ENCODE measurements around the gene DGKQ.

The DGKQ gene

GRCh38 chr4:998096-998691 lies 24.8 kb upstream of the DGKQ start:
- peaks cover 5 to 74% of the 10 kb centered on the region in 2 donors for H3K27me3 ChIP-seq
- no peak for DNase-seq
- H3K4me3 ChIP-seq: no peak overlapping the region
- intact Hi-C loops (cut with DNase I; ENCODE audit: low total_unique reads): no loop called here
- H3K36me3 ChIP-seq: no peaks in the 10 kb centered on the region
- peaks cover 0 to 31% (median 27%) of the 10 kb centered on the region in 4 donors for H3K4me1 ChIP-seq
- TF ChIP-seq CTCF (IDR thresholded peaks at IDR 0.05): no peak
- no peak overlapping the region for H3K27ac ChIP-seq
- no peaks in the 10 kb centered on the region for H3K9me3 ChIP-seq

- peaks cover 0 to 24% (median 20%) of the 10 kb centered on the region in 4 donors for H3K4me1 ChIP-seq
- peaks cover 0 to 68% of the 10 kb centered on the region in 2 donors for H3K27me3 ChIP-seq
- peak overlapping the region; percentile 14 to 35 for H3K4me3 ChIP-seq
- no peak for TF ChIP-seq CTCF (IDR thresholded peaks at IDR 0.05)
- DNase-seq: no peak
- H3K27ac ChIP-seq: no peak overlapping the region
- intact Hi-C loops (cut with DNase I; ENCODE audit: low total_unique reads): no loop called here
- peaks cover 0 to 4% (median 0%) of the 10 kb centered on the region in 3 donors for H3K36me3 ChIP-seq
- no peaks in the 10 kb centered on the region for H3K9me3 ChIP-seq
Measured at GRCh38 chr4:997375-998071, 24.2 kb upstream of the DGKQ start.

GRCh38 chr4:996997-997374 lies 23.6 kb upstream of the DGKQ start:
- intact Hi-C loops (cut with DNase I; ENCODE audit: low total_unique reads): no loop called here
- peak overlapping the region in 1 of 2 donors; percentile 35 for H3K4me3 ChIP-seq
- H3K36me3 ChIP-seq: peaks cover 0 to 7% (median 0%) of the 10 kb centered on the region in 3 donors
- H3K27me3 ChIP-seq: peaks cover 0 to 62% of the 10 kb centered on the region in 2 donors
- DNase-seq: no peak
- TF ChIP-seq CTCF (IDR thresholded peaks at IDR 0.05): no peak
- peaks cover 0 to 19% (median 15%) of the 10 kb centered on the region in 4 donors for H3K4me1 ChIP-seq
- H3K9me3 ChIP-seq: no peaks in the 10 kb centered on the region
- no peak overlapping the region for H3K27ac ChIP-seq

GRCh38 chr4:996030-996996 lies 22.9 kb upstream of the DGKQ start:
- Histone ChIP-seq H3K27ac (no peak overlapping the region), H3K36me3 (peaks cover 0 to 14% (median 4%) of the 10 kb centered on the region in 3 donors), H3K4me1 (peaks cover 0 to 15% (median 14%) of the 10 kb centered on the region in 4 donors), H3K9me3 (no peaks in the 10 kb centered on the region), H3K27me3 (peaks cover 0 to 56% of the 10 kb centered on the region in 2 donors), H3K4me3 (no peak overlapping the region)
- intact Hi-C loops (cut with DNase I; ENCODE audit: low total_unique reads): no loop called here
- no peak for TF ChIP-seq CTCF (IDR thresholded peaks at IDR 0.05)
- DNase-seq: no peak

GRCh38 chr4:995311-996026 lies 22.1 kb upstream of the DGKQ start:
- intact Hi-C loops (cut with DNase I; ENCODE audit: low total_unique reads): no loop called here

More at GRCh38 chr4:995311-996026, 22.1 kb upstream of the DGKQ start:
- Histone ChIP-seq H3K36me3 (peaks cover 0 to 22% (median 10%) of the 10 kb centered on the region in 3 donors), H3K4me1 (peaks cover 0 to 15% (median 14%) of the 10 kb centered on the region in 4 donors), H3K27me3 (peaks cover 0 to 47% of the 10 kb centered on the region in 2 donors), H3K9me3 (no peaks in the 10 kb centered on the region), H3K4me3 (no peak overlapping the region), H3K27ac (no peak overlapping the region)
- no peak for DNase-seq
- TF ChIP-seq CTCF (IDR thresholded peaks at IDR 0.05): no peak

Measured in tibial artery (tissue), 4 donors.